Neutrophil (primary cell): Measurements from ENCODE around the gene EMILIN1.

Source experiments
- H3K27ac ChIP-seq: fragments of 200-600 bp; sonication (generic); 2 replicates; pipeline ENCODE4 v1.5.1; 2016; ENCODE audit warnings: mild to moderate bottlenecking, moderate library complexity
- H3K27me3 ChIP-seq: fragments of 200-600 bp; sonication (generic); 2 replicates; pipeline ENCODE4 v1.6.0; 2016; ENCODE audit warnings: mild to moderate bottlenecking
- H3K36me3 ChIP-seq: fragments of 200-600 bp; sonication (generic); 2 replicates; pipeline ENCODE4 v1.5.1; 2017
- H3K4me1 ChIP-seq, 2 experiments: fragments of 200-600 bp in 1 of 2; sonication (generic) in 1 of 2; 1 replicate in 1 of 2; 2 replicates in 1 of 2; pipeline versions ENCODE4 v1.5.1 to v1.6.1; 2013 to 2016; ENCODE audit warnings: low read depth in 1 of 2, low read length in 1 of 2, mild to moderate bottlenecking in 1 of 2, moderate library complexity in 1 of 2; ENCODE audit not compliant: control insufficient read depth in 1 of 2, insufficient read depth in 1 of 2
- H3K4me3 ChIP-seq, 2 experiments: fragments of 200-600 bp in 1 of 2; sonication (generic) in 1 of 2; 1 replicate in 1 of 2; 2 replicates in 1 of 2; pipeline ENCODE4 v1.5.1; 2013 to 2016; ENCODE audit warnings: low read depth in 1 of 2, low read length in 1 of 2, mild to moderate bottlenecking in 1 of 2, moderate library complexity in 1 of 2
- H3K9me3 ChIP-seq: fragments of 200-600 bp; sonication (generic); 2 replicates; pipeline ENCODE4 v1.5.1; 2016
- CTCF ChIP-seq: fragments of 200-600 bp; sonication (generic); IDR thresholded peaks from 2 replicates; pipeline ENCODE4 v1.5.1; 2016; ENCODE audit warnings: antibody characterized with exemption

EMILIN1 gene

GRCh38 chr2:27091746-27092695, 13.6 kb downstream of the EMILIN1 start:
- Histone ChIP-seq H3K36me3 (no peaks in the 10 kb centered on the region), H3K27ac (no peak overlapping the region), H3K4me3 (no peak overlapping the region), H3K4me1 (peaks cover 15 to 16% of the 10 kb centered on the region in 2 experiments), H3K9me3 (no peaks in the 10 kb centered on the region), H3K27me3 (no peaks in the 10 kb centered on the region)
- TF ChIP-seq CTCF: no peak

- Histone ChIP-seq H3K36me3 (no peaks in the 10 kb centered on the region), H3K27ac (no peak overlapping the region), H3K4me3 (no peak overlapping the region), H3K9me3 (no peaks in the 10 kb centered on the region), H3K4me1 (peaks cover 11 to 12% of the 10 kb centered on the region in 2 experiments), H3K27me3 (no peaks in the 10 kb centered on the region)
- no peak for TF ChIP-seq CTCF
These were observed 14.4 kb downstream of the EMILIN1 start for GRCh38 chr2:27092696-27093429.

- TF ChIP-seq CTCF: no peak
- H3K36me3 ChIP-seq: no peaks in the 10 kb centered on the region
- no peak overlapping the region for H3K27ac ChIP-seq
- H3K9me3 ChIP-seq: no peaks in the 10 kb centered on the region
- peaks cover 11 to 12% of the 10 kb centered on the region in 2 experiments for H3K4me1 ChIP-seq
- no peak overlapping the region for H3K4me3 ChIP-seq
- H3K27me3 ChIP-seq: no peaks in the 10 kb centered on the region
These were observed 15.3 kb downstream of the EMILIN1 start for GRCh38 chr2:27093430-27094352.

- Histone ChIP-seq H3K27ac (no peak overlapping the region), H3K4me3 (no peak overlapping the region), H3K4me1 (peaks cover 11 to 12% of the 10 kb centered on the region in 2 experiments), H3K27me3 (no peaks in the 10 kb centered on the region), H3K9me3 (no peaks in the 10 kb centered on the region), H3K36me3 (no peaks in the 10 kb centered on the region)
- TF ChIP-seq CTCF: no peak
These were observed 16.1 kb downstream of the EMILIN1 start for GRCh38 chr2:27094353-27094984.

- Histone ChIP-seq H3K27ac (no peak overlapping the region), H3K36me3 (no peaks in the 10 kb centered on the region), H3K4me3 (no peak overlapping the region), H3K27me3 (no peaks in the 10 kb centered on the region), H3K4me1 (peaks cover 11 to 12% of the 10 kb centered on the region in 2 experiments), H3K9me3 (no peaks in the 10 kb centered on the region)
- TF ChIP-seq CTCF: no peak
These were observed 17.0 kb downstream of the EMILIN1 start for GRCh38 chr2:27095427-27095744.
